ENCODE results near the gene SLC6A7.
A peak's percentile ranks its signal among the peaks of the same experiment; 100 is the strongest.
"Not testable (repeated sequence)": the region's sequence is repeated elsewhere in the genome, so short reads cannot be mapped to it uniquely, and the experiment has no call there.

Gene SLC6A7

GRCh38 chr5:150245808-150246207 is 55.9 kb downstream of the SLC6A7 start:
- DNase-seq, result no peak

- no peak for DNase-seq
Measured at GRCh38 chr5:150246429-150246828, 56.6 kb downstream of the SLC6A7 start.

DNA sequence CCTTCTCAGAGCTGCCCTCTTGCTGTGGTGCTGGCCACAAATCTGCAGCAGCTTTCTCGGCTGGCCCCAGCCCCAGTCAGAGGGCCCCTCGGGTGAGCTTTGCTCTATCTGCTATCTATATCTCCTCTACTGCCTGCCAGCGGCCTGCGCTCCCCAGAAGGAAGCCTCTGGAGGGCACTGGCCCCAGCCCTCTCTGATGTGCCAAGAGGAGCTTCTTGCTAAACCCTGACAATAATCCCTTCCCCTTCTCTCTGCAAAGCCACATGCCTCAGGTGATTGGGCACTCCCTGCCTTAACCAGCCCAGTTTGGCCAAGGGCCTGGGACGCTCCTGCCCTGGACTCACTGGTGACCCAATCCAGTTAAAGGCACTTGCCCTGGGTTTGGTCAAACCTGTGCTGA is 57.0 kb downstream of the SLC6A7 start:
- DNase-seq, result peak; percentile 15

- DNase-seq, result no peak
Measured at GRCh38 chr5:150247726-150248125, 57.9 kb downstream of the SLC6A7 start.

DNA sequence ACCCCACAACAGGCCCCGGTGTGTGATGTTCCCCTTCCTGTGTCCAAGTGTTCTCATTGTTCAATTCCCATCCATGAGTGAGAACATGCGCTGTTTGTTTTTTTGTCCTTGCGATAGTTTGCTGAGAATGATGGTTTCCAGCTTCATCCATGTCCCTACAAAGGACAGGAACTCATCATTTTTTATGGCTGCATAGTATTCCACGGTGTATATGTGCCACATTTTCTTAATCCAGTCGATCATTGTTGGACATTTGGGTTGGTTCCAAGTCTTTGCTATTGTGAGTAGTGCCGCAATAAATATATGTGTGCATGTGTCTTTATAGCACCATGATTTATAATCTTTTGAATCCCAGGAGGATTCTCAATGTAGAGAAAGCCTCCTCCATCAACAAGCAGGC is 58.6 kb downstream of the SLC6A7 start:
- DNase-seq, result not testable (repeated sequence)

DNA sequence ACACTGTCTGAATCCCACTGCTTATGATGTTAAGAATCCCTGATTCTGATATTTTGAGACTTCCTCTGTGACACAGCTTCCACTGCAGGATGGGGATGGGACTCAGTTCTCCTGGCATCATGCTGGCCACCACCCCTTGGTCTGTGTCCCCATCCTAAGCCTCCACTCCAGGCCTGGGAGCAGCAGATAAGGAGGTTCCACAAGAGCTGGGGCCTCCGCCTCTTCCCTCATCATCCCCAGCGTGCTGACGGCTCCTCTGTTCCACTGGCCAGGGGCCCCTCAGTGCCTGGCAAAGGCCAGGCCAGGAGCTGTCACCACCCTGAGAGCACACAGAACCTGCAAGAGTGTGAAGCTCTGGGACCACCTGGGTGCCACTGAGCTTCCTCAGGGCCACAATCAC is 59.1 kb downstream of the SLC6A7 start:
- peak; percentile 45 for DNase-seq

DNA sequence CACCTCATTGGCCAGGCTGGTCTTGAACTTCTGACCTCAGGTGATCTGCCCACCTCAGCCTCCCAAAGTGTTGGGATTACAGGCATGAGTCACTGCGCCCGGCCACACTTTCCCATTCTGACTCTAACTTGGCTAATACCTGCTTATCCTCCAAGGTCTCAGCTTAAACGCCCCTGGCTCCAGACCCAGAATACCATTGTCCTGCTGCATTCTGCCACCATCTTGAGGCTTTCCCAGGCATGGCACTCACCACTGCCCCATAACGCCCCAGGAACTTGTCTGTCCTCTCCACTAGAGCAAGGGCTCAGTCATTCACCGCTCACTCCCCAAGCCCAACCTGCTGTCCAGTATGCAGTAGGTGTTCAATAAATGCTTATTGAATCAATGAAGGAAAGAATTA is 59.9 kb downstream of the SLC6A7 start:
- no peak for DNase-seq

GRCh38 chr5:150251504-150251903 is 61.6 kb downstream of the SLC6A7 start:
- no peak for DNase-seq

- no peak for DNase-seq
Measured at GRCh38 chr5:150252489-150252888, 62.6 kb downstream of the SLC6A7 start.

- no peak for DNase-seq
Measured at GRCh38 chr5:150253416-150254208, 63.8 kb downstream of the SLC6A7 start.

DNA sequence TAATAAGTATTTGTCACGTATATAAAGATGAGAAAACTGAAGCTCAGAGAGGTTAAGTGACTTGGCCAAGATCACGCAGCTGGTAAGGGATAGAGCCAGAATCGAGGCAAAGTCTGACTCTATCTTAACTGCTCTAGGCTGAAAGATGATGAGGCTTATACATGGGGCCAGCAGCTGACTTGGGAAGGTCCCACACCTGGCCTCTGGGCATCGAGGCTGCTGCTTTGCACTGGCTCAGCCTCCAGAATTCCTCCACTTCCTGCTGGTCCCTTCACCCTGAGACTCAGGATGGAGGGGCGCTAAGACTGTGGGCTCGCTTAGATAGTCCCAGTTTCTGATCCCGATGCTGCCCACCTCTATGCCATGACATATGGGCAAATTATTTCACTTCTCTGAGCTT is 64.5 kb downstream of the SLC6A7 start:
- no peak for DNase-seq

- DNase-seq, result no peak
Measured at GRCh38 chr5:150254774-150255173, 64.9 kb downstream of the SLC6A7 start.

DNA sequence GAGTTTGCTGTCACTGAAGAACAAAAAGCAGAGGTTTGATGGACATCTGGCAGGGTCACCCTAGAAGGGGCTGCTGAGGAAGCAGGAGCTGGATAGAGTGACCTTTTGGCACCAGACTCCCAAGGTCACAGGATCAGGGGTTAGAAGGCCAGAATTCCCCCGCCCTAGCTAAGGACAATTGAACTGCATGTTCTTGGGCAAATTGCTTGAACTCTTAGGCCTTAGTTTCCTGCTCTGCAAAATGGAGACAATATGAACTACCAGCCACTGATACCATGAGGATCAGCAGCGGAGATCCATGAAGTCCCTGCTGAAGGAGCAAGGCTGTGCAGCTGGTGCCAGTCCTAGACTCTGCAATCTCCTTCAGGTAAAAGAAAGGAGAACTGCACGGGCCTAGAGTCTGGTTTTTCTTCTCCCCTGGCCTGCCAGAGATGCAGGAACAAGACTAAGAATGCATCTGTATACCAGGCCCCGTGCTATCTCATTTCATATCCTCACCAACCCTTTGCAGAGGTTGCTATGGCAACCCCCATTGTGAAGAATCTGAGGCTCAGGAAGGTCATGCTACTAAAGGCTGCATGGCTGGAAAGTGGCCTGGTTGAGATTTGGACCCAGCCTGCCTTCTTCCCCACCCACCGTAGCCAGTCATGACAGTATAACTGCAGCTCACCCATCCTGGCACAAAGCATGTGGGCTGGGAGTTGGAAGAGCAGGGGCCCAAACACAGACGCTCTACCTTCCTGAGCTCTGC is 66.0 kb downstream of the SLC6A7 start:
- DNase-seq, result peak; percentile 31

DNA sequence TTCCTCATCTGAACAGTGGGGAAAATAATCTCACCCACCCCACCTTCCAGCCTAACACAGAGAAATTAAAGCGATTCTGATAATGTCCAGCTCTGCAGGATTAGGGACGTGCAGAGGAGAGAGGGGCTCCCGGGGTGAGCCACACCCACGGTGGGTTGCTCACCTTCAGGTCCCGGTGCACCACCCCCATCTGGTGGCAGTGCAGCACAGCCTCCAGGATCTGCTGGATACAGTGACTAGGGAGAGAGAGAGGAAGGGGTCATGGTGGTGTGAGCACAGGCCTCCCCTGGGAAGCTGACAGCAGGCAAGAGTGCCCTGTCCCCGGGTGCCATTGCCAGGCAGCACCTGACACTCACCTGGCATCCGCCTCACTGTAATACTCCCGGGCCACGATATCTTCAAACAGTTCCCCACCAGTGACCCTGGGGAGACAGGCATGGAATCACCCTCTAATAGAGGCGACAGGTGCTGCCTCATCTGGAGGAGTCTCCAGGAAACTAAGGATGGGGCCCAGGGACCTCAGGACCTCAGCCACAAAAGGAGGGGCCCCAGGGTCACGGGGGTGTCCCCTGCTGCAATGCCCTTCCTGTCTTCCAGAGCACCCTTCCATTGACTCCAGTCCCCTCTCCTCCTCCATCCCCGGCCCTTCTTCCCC is 66.7 kb downstream of the SLC6A7 start:
- no peak for DNase-seq

DNA sequence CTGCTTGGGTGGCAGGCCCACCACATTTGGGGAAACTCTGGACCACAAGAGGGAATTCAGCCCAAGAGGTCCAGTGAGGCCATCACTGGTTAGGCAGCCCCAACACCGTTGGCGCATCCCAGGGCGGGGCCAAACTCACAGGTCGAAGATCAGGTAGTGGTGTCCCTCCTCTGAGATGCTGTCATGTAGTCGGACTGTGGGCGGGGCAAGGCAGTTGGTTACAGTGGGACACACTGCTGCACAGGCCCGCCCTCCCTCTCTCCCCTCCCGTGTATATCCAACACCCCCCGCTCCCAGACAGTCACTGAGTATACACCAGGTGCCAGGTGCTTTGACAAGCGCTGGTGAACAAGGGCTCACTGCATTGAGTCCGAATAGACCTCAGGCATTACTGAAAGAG is 67.6 kb downstream of the SLC6A7 start:
- no peak for DNase-seq

DNA sequence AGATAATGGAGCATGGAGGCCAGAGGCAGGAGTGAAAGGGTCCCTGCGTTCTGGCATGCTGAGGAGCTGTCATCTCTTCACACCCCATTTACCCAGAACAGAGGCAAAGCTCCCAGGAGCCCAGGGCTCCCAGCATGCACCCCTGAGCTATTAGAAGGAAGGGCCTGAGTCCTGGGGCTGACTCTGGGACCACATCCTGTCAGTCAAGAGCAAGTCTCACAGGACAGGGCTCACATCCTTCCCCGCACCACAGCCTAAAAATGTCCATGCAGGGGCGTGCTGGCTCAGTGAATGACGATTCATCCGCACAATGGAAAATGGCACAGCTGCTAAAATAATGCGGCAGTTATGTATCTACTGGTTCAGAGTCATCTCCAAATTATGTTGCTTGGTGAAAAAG is 68.3 kb downstream of the SLC6A7 start:
- no peak for DNase-seq
